NCI-H446 treated with DMSO at 0.1 percent for 48 hours (cell line): Measurements from ENCODE around the gene APOF.
"Not testable (repeated sequence)": the region's sequence is repeated elsewhere in the genome, so short reads cannot be mapped to it uniquely, and the experiment has no call there.

Experiments
- DNase-seq: peaks from one replicate; lab custom pipeline; 2025; lab: John Stamatoyannopoulos, UW

APOF gene

GRCh38 chr12:56362130-56363059, at the start of gene APOF:
TSS of gene APOF (minus strand) at chr12:56362857. CDS start at chr12:56362745, 112 bp downstream.
- no peak for DNase-seq

- DNase-seq, result no peak
Measured at GRCh38 chr12:56411781-56412639, 49.4 kb upstream of the APOF start.

- no peak for DNase-seq
Measured at GRCh38 chr12:56410768-56411167, 48.1 kb upstream of the APOF start.

- no peak for DNase-seq
Measured at GRCh38 chr12:56408799-56409417, 46.3 kb upstream of the APOF start.

GRCh38 chr12:56404227-56404626, 41.6 kb upstream of the APOF start:
- not testable (repeated sequence) for DNase-seq

- not testable (repeated sequence) for DNase-seq
Measured at GRCh38 chr12:56401612-56402011, 39.0 kb upstream of the APOF start.

- not testable (repeated sequence) for DNase-seq
Measured at GRCh38 chr12:56401125-56401524, 38.5 kb upstream of the APOF start.

GRCh38 chr12:56399466-56399865, 36.8 kb upstream of the APOF start:
- not testable (repeated sequence) for DNase-seq

- no peak for DNase-seq
Measured at GRCh38 chr12:56398324-56398723, 35.7 kb upstream of the APOF start.

- DNase-seq, result no peak
Measured at GRCh38 chr12:56392331-56392730, 29.7 kb upstream of the APOF start.

GRCh38 chr12:56391721-56392120, 29.1 kb upstream of the APOF start:
- DNase-seq, result no peak

GRCh38 chr12:56389412-56389811, 26.8 kb upstream of the APOF start:
- no peak for DNase-seq

- no peak for DNase-seq
Measured at GRCh38 chr12:56387152-56387736, 24.6 kb upstream of the APOF start.

- no peak for DNase-seq
Measured at GRCh38 chr12:56385873-56386272, 23.2 kb upstream of the APOF start.

GRCh38 chr12:56382611-56383010, 20.0 kb upstream of the APOF start:
- DNase-seq, result no peak

- no peak for DNase-seq
Measured at GRCh38 chr12:56377989-56378316, 15.3 kb upstream of the APOF start.

GRCh38 chr12:56377310-56377988, 14.8 kb upstream of the APOF start:
- DNase-seq, result no peak

GRCh38 chr12:56375598-56376434, 13.2 kb upstream of the APOF start:
- DNase-seq, result no peak

GRCh38 chr12:56374726-56375597, 12.3 kb upstream of the APOF start:
- DNase-seq, result no peak

- DNase-seq, result no peak
Measured at GRCh38 chr12:56373515-56373914, 10.9 kb upstream of the APOF start.
